Endothelial cell (in vitro differentiated cells): ENCODE measurements around the gene HMCN2. TPM values are rescaled to one million over a fixed set of nuclear protein-coding genes. Genes with fewer than 3 reads are reported as not detected.

Experiments used
- DNase-seq: peaks from one replicate; pipeline ENCODE4 v3.0.0; 2021; ENCODE audit warnings: low spot score
- H3K27ac Mint-ChIP-seq: one replicate; pipeline ENCODE4 v1.8.0; 2021; ENCODE audit warnings: mixed read lengths, inconsistent platforms; ENCODE audit not compliant: unreplicated experiment
- H3K27me3 Mint-ChIP-seq: one replicate; pipeline ENCODE4 v1.8.0; 2021; ENCODE audit warnings: mild to moderate bottlenecking, moderate library complexity, mixed read lengths, inconsistent platforms; ENCODE audit not compliant: unreplicated experiment
- H3K36me3 Mint-ChIP-seq: one replicate; pipeline ENCODE4 v1.8.0; 2021; ENCODE audit warnings: mild to moderate bottlenecking, low read depth, mixed read lengths, inconsistent platforms; ENCODE audit not compliant: unreplicated experiment
- H3K4me1 Mint-ChIP-seq: one replicate; pipeline ENCODE4 v1.8.0; 2021; ENCODE audit warnings: mild to moderate bottlenecking, mixed read lengths, inconsistent platforms; ENCODE audit not compliant: unreplicated experiment
- H3K4me3 Mint-ChIP-seq: one replicate; pipeline ENCODE4 v1.8.0; 2021; ENCODE audit warnings: mild to moderate bottlenecking, mixed read lengths, inconsistent platforms; ENCODE audit not compliant: unreplicated experiment
- H3K9me3 Mint-ChIP-seq: one replicate; pipeline ENCODE4 v1.8.0; 2021; ENCODE audit warnings: mixed read lengths, inconsistent platforms; ENCODE audit not compliant: unreplicated experiment
- CTCF ChIP-seq: fragments of 200-600 bp; sonication (generic); IDR thresholded peaks from one replicate; pipeline ENCODE4 v1.5.0; 2021; ENCODE audit warnings: antibody characterized with exemption; ENCODE audit not compliant: unreplicated experiment
- total RNA-seq: library from RNA; stranded (reverse); fragmentation: NEBNext Ultra II Directional; extraction: Animal tissue kit (Norgen Biotek cat#: 25700); gene quantifications from one replicate; pipeline ENCODE4 v1.2.1, GENCODE V29; 2021; ENCODE audit not compliant: unreplicated experiment

Gene HMCN2
- total RNA-seq, 1 donor from 2014 or later, result 29.6 TPM

DNA sequence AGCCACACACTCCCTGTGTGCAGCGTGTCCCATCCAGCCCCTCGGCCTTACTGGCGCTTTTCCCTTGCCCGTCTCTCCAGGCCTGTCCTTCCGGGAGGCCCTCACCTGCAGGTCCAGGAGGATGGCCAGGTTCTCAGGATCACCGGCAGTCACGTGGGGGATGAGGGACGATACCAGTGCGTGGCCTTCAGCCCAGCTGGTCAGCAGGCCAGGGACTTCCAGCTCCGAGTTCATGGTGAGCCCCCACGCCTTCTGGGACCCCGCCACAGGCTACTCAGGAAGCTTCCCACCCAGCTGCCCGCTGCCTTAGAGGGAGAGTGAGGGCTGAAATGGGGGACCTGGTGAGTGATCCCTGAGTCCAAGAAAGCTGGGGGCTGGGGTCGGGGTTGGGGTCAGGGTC is 85.8 kb downstream of the HMCN2 start:
- H3K36me3 Mint-ChIP-seq, result peaks cover 2% of the 10 kb centered on the region
- no peaks in the 10 kb centered on the region for H3K9me3 Mint-ChIP-seq
- H3K27ac Mint-ChIP-seq, result no peak overlapping the region
- H3K4me3 Mint-ChIP-seq, result no peak overlapping the region
- no peak for TF ChIP-seq CTCF
- H3K4me1 Mint-ChIP-seq, result peaks cover 8% of the 10 kb centered on the region
- H3K27me3 Mint-ChIP-seq, result peaks cover 16% of the 10 kb centered on the region
- no peak for DNase-seq

GRCh38 chr9:130352081-130352480 is 86.5 kb downstream of the HMCN2 start:
- Mint-ChIP-seq H3K4me3 (no peak overlapping the region), H3K27ac (no peak overlapping the region), H3K4me1 (peaks cover 13% of the 10 kb centered on the region), H3K36me3 (peaks cover 8% of the 10 kb centered on the region), H3K27me3 (peaks cover 16% of the 10 kb centered on the region), H3K9me3 (no peaks in the 10 kb centered on the region)
- no peak for DNase-seq
- no peak for TF ChIP-seq CTCF

- Mint-ChIP-seq H3K4me3 (no peak overlapping the region), H3K27ac (no peak overlapping the region), H3K36me3 (peaks cover 14% of the 10 kb centered on the region), H3K4me1 (peaks cover 13% of the 10 kb centered on the region), H3K27me3 (peaks cover 16% of the 10 kb centered on the region), H3K9me3 (no peaks in the 10 kb centered on the region)
- no peak for TF ChIP-seq CTCF
- no peak for DNase-seq
Measured at GRCh38 chr9:130352586-130353285, 87.2 kb downstream of the HMCN2 start.

DNA sequence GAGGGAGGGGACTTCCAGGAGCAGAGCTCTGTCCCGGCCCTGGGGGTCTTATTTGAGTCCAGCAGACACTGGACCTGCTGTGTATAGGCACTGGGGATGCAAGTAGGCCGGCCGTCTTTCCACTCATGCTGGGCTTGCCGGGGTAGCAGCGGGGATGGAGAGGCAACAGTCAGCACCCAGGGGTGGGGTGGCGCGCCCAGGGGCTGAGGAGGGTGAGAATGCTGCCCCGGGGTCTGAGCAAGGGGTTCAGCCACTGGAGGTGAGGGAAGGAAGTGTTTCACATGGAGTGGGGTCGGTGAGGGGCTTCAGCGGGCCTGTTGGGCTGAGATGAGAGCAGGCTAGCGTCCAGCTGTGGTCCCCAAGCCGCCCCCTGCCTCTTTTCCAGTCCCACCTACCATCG is 88.8 kb downstream of the HMCN2 start:
- Mint-ChIP-seq H3K27ac (no peak overlapping the region), H3K9me3 (no peaks in the 10 kb centered on the region), H3K4me3 (no peak overlapping the region), H3K27me3 (peaks cover 16% of the 10 kb centered on the region), H3K36me3 (peaks cover 25% of the 10 kb centered on the region), H3K4me1 (peaks cover 13% of the 10 kb centered on the region)
- DNase-seq, result no peak
- no peak for TF ChIP-seq CTCF

GRCh38 chr9:130354806-130355205 is 89.2 kb downstream of the HMCN2 start:
- Mint-ChIP-seq H3K4me3 (no peak overlapping the region), H3K36me3 (peaks cover 27% of the 10 kb centered on the region), H3K4me1 (peaks cover 13% of the 10 kb centered on the region), H3K9me3 (no peaks in the 10 kb centered on the region), H3K27ac (no peak overlapping the region), H3K27me3 (peaks cover 16% of the 10 kb centered on the region)
- no peak for TF ChIP-seq CTCF
- no peak for DNase-seq
